ENCODE measurements around the gene MAFF. TPM values are rescaled to one million over a fixed set of nuclear protein-coding genes. Genes with fewer than 3 reads are reported as not detected.
"Not testable (repeated sequence)": the region's sequence is repeated elsewhere in the genome, so short reads cannot be mapped to it uniquely, and the experiment has no call there.

Gene MAFF
- total and polyA plus RNA-seq, 2 donors, result 8.4 to 32.4 TPM

DNA sequence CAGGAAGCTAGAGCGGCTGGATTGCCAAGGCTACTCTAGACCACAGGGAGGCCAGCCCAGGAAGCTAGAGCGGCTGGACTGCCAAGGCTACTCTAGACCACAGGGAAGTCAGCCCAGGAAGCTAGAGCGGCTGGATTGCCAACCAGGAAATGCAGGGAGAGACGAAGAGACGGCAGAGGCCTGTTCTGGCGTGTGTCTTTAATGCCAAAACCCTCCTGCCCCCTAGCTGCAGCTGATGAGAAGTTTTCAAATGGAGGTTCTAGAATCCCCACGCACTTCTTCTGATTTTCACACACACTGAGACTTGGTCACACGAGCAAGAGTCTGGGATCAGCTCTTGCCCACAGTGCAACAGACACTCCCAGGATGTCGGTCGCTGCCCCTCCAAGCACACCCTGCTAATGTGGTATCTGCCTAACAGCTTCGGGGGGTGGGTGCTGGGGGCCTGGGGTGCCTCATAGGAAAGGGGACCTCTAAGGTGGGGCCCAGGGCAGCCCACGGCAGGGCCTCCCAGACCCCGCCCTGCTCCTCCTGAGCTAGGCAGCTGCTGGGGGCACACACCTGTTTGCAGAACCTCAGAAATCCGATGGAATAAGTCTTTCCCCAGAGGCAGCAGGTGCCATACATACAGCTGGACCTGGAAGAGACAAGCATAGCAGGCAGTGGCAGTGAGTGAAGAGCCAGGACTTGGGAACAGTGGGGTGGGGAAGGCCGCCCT, 28.5 kb downstream of the MAFF start:
- H3K4me1 ChIP-seq (ENCODE audit: insufficient read depth), result no peaks in the 10 kb centered on the region
- WGBS, result 67% methylated on average over 15 of the region's 15 CpGs
- H3K27ac ChIP-seq (ENCODE audit: low read depth), result peak overlapping the region; percentile 31

DNA sequence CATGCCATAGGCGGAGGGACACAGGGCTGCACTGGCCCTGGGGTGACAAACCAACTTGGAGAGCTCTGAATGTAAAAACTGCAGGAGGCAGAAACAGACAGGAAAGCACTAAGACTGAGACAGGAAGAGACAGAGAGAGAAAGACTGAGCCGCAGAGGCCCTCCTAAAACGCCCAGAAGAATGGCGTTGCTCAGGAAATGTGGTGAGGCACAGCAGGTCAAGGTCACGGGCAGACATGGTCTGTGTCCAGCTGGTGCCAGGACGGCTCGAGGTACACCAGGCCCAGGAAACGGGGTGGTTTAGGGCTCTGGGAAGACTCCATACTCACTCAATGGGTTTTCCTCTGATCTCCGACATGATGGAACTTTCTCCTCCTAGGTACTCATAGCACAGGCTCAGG, 29.1 kb downstream of the MAFF start:
- Histone ChIP-seq H3K36me3 (ENCODE audit: insufficient read depth) (no peaks in the 10 kb centered on the region), H3K4me3 (ENCODE audit: low read depth, low read length) (no peak overlapping the region), H3K4me1 (ENCODE audit: insufficient read depth) (no peaks in the 10 kb centered on the region), H3K27ac (ENCODE audit: low read depth) (no peak overlapping the region)
- DNase-seq (ENCODE audit: extremely low spot score), result no peak
- WGBS, result 80% methylated on average over 9 of the region's 9 CpGs

More for the DNA sequence above, 28.5 kb downstream of the MAFF start:
- DNase-seq (ENCODE audit: extremely low spot score), result no peak
- Histone ChIP-seq H3K36me3 (ENCODE audit: insufficient read depth) (no peaks in the 10 kb centered on the region), H3K4me3 (ENCODE audit: low read depth, low read length) (no peak overlapping the region)

DNA sequence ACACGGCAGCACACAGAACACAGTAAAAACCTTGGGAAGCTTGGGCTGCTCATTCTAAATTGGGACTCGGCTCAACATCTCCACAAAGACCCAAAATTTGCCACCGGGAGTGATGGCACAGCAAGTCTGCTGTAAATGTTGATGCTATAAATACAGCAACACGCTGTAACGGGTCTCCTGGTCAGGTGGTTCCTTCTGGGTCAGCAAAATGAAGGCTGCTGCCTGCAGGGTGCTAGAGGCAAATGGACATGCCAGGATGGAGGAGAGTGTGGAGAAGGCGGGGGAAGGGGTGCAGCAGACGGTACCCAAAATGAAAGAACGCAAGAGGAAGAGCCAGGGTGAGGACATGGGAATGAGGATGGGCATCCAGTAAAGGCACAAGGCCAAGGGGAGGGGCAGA, 30.4 kb downstream of the MAFF start:
- no peaks in the 10 kb centered on the region for H3K4me1 ChIP-seq (ENCODE audit: insufficient read depth)
- no peak for DNase-seq (ENCODE audit: extremely low spot score)
- WGBS, result 79% methylated on average over 8 of the region's 8 CpGs
- no peaks in the 10 kb centered on the region for H3K36me3 ChIP-seq (ENCODE audit: insufficient read depth)
- no peak overlapping the region for H3K4me3 ChIP-seq (ENCODE audit: low read depth, low read length)
- H3K27ac ChIP-seq (ENCODE audit: low read depth), result no peak overlapping the region

DNA sequence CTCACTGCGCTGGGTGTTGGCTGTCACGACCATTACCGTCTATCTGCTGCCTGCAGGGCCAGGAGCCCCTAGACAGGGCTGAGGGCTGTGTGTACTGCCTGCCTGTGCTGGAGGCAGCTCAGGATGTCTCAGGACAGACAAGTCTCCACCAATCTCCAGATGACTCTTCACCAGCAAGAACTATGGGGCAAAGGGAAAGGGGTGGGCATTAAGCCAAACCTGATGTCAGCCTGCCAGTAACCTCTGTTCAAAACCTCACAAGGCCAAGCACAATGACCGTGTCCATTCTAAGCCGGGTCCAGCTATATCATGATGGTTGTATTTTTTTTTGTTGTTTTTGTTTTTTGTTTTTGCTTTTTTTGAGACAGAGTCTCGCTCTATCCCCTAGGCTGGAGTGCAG, 31.6 kb downstream of the MAFF start:
- no peaks in the 10 kb centered on the region for H3K36me3 ChIP-seq (ENCODE audit: insufficient read depth)

DNA sequence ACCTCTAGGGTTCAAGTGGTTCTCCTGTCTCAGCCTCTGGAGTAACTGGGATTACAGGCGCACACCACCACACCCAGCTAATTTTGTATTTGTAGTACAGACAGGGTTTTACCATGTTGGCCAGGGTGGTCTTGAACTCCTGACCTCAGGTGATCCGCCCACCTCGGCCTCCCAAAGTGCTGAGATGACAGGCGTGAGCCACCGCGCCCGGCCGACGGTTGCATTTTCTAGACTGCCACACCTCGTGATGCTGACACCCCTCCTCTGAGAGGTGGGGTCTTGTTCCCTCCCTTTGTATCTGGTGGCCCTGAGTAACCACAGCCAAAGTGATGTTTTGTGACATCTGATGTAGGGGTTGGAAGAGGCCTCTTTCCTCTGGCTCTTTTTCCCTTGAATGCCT, 32.1 kb downstream of the MAFF start:
- not testable (repeated sequence) for DNase-seq (ENCODE audit: extremely low spot score); H3K4me3 ChIP-seq (ENCODE audit: low read depth, low read length); H3K4me1 ChIP-seq (ENCODE audit: insufficient read depth); H3K36me3 ChIP-seq (ENCODE audit: insufficient read depth); H3K27ac ChIP-seq (ENCODE audit: low read depth)
- 93% methylated on average over 10 of the region's 10 CpGs for WGBS

More for the DNA sequence above, 31.6 kb downstream of the MAFF start:
- Histone ChIP-seq H3K4me3 (ENCODE audit: low read depth, low read length) (no peak overlapping the region), H3K4me1 (ENCODE audit: insufficient read depth) (no peaks in the 10 kb centered on the region), H3K27ac (ENCODE audit: low read depth) (no peak overlapping the region)
- no peak for DNase-seq (ENCODE audit: extremely low spot score)
- WGBS, result 83% methylated on average over 6 of the region's 6 CpGs

DNA sequence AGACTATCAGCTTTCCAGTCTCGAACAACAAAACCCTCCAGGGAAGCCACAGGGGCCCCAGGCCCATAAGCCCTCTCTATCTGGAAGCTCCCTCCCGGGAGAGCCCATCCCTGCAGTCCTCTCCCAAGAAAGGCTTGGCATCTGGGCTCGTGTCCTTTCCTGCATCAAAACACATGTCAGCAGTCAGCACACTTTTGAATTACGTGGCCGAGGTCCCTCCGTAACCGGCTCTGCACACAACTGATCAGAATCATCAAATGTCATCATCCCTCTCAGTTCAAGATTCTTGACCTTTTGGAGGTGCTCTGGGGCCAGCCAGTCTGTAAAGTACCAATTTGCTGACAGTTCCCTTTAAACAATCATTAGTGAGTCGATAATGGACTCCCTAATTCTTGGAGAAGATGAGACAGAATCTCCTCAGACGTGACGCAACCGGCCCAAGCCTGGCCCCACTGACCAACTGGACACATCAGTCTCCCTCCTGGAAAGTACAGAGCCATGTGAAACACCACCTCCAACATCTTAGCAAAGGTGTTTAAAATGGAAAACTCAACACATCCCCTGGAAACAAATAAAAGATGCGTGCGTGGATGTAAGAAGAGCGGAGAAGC, 33.6 kb downstream of the MAFF start:
- Histone ChIP-seq H3K36me3 (ENCODE audit: insufficient read depth) (no peaks in the 10 kb centered on the region), H3K4me1 (ENCODE audit: insufficient read depth) (no peaks in the 10 kb centered on the region), H3K27ac (ENCODE audit: low read depth) (no peak overlapping the region), H3K4me3 (ENCODE audit: low read depth, low read length) (no peak overlapping the region)
- 72% methylated on average over 14 of the region's 14 CpGs for WGBS
- DNase-seq (ENCODE audit: extremely low spot score), result no peak

DNA sequence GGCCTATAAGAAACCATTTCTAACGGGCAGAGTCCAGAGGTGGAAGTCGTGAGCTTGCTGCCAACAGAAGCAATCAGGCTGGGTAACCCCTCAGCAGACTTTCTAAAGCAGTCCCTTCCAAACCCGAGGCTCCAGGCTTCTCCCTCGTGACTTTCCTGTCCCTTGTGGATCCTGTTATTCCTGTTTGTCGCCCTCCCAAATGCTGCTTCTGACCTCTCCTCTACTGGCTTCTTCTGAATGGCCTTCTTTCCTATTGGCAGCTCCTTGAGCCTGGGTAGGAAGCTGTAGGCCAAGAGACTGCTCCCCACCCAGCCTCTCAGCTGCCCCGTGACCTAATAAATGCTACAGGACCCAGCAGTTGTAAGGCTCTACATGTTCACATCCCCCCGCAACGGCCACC, 35.0 kb downstream of the MAFF start:
- Histone ChIP-seq H3K36me3 (ENCODE audit: insufficient read depth) (no peaks in the 10 kb centered on the region), H3K4me1 (ENCODE audit: insufficient read depth) (no peaks in the 10 kb centered on the region), H3K4me3 (ENCODE audit: low read depth, low read length) (no peak overlapping the region), H3K27ac (ENCODE audit: low read depth) (peak overlapping the region; percentile 59)
- 75% methylated on average over 8 of the region's 8 CpGs for WGBS
- DNase-seq (ENCODE audit: extremely low spot score), result peak; percentile 74

DNA sequence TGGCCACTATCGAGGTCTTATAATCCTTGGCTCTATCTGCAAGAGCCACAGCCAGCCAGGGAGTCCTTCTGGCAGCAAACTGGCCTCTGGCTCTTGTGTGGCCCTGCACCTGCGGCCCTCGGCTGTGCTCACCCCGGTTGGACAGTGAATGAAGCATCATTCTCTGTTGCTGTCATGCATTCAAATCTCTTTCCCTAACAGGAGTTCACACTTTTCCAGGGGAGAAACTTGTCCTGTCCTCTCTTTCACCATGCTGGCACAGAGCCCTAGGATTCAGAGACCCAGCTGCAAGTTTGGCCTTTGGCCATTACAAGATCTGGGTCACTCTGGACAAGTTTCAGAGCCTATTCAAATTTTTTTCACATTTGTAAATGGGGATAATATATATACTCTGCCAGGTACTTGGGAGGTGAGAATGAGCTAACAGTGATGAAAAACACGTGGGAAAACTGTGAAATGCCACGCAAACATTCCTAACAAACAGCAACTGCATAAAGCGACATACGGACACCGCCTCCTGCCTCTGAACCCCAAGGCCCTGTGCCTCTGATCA, 36.8 kb downstream of the MAFF start:
- no peak for DNase-seq (ENCODE audit: extremely low spot score)
- no peaks in the 10 kb centered on the region for H3K4me1 ChIP-seq (ENCODE audit: insufficient read depth)
- no peaks in the 10 kb centered on the region for H3K36me3 ChIP-seq (ENCODE audit: insufficient read depth)
- 43% methylated on average over 9 of the region's 9 CpGs for WGBS
- H3K27ac ChIP-seq (ENCODE audit: low read depth), result peak overlapping the region; percentile 33
- H3K4me3 ChIP-seq (ENCODE audit: low read depth, low read length), result no peak overlapping the region

DNA sequence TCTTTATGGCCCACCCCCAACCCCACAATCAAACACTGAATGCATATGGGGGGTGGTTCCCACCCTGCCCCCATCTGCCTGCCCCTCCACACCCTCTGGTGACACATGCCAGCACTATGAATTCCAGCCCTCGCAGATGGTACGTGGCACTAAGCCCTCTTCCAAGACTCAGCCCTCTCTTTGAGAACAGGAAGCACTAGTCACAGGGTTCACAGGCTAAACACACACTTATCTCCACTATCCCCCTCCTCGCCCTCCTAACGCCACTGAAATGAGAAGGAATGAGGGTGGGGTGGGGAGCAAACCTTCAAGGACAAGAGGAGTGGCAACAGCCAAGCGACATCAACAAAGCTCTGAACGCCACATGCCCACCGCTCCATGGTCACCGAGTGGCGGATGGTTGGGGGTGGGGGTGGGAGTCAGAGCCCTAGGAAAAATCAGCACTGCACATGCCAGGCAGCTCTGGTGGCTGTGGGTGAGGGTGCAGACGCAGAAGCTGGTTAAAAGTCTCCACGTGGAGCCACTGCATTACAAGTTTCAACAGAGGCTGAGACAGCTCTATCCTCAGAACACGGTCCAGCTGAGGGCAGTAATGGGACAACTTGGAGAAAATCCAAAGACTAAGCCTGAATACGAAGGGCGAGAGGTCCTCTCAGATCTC, 37.4 kb downstream of the MAFF start:
- Histone ChIP-seq H3K4me1 (ENCODE audit: insufficient read depth) (no peaks in the 10 kb centered on the region), H3K36me3 (ENCODE audit: insufficient read depth) (no peaks in the 10 kb centered on the region), H3K4me3 (ENCODE audit: low read depth, low read length) (no peak overlapping the region), H3K27ac (ENCODE audit: low read depth) (peak overlapping the region; percentile 63)
- WGBS, result 29% methylated on average over 14 of the region's 14 CpGs
- no peak for DNase-seq (ENCODE audit: extremely low spot score)

DNA sequence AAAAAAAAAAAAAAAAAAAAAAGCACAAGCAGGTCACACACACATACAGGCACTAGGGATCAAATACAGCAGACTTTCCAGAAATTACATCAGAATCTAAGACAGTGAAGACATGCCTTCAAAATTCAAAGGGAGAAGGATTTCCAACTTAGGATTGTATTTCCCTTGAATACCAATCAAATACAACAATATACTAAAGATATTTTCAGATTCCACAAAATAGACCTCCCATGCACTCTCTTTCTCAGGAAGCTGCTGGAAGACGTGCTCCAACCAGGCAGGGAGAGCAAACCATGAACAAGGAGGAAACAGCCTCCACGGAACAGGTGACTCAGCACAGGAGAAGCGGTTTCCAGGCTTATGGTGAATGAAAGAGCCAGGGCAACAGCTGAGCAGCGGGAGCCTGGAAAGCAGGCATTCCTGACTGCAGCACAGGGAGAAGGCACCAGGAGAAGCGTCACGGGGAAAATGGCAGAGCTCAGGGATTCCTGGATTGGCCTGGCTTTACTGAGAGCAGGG, 39.0 kb downstream of the MAFF start:
- Histone ChIP-seq H3K4me3 (ENCODE audit: low read depth, low read length) (no peak overlapping the region), H3K36me3 (ENCODE audit: insufficient read depth) (no peaks in the 10 kb centered on the region), H3K27ac (ENCODE audit: low read depth) (no peak overlapping the region), H3K4me1 (ENCODE audit: insufficient read depth) (no peaks in the 10 kb centered on the region)
- 58% methylated on average over 6 of the region's 6 CpGs for WGBS
- DNase-seq (ENCODE audit: extremely low spot score), result no peak

DNA sequence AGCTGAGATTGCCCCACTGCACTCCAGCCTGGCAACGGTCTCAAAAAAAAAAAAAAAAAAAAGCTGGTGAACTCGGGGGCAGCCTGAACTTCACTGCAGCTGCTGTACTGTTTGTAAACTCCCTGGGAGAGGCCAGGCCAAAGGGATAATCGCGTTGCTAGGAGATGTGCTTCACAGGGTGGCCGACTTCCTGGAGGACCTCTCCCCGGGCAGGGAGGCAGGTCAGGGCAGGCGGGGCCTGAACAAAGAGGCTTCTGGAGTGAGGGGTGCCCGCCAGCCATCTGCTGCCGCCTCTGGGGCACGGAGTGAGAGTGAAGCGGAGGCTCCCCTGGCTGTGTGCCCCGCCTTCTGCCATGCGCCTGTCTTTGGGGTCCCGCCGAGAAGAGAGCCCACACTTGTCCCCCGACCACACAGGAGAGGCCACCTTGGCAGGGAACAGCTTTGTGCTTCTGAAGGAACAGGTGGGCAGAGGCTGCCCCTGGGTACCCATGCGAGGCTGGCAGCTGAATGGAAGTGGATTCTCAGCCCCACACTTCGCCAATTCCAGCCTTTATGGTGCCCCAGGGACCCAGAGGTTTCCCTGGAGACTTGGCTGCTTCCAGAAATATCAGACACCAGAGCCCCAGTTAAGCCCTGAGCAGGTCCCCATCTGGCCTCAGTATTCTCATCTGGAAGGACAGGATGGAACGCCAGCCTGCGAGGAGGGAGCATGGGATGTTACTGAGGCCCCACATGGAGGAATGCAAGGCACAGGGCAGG, 41.4 kb downstream of the MAFF start:
- no peak for DNase-seq (ENCODE audit: extremely low spot score)
- H3K4me3 ChIP-seq (ENCODE audit: low read depth, low read length), result no peak overlapping the region
- H3K36me3 ChIP-seq (ENCODE audit: insufficient read depth), result no peaks in the 10 kb centered on the region
- H3K4me1 ChIP-seq (ENCODE audit: insufficient read depth), result no peaks in the 10 kb centered on the region
- WGBS, result 33% methylated on average over 20 of the region's 20 CpGs
- peak overlapping the region; percentile 63 for H3K27ac ChIP-seq (ENCODE audit: low read depth)

DNA sequence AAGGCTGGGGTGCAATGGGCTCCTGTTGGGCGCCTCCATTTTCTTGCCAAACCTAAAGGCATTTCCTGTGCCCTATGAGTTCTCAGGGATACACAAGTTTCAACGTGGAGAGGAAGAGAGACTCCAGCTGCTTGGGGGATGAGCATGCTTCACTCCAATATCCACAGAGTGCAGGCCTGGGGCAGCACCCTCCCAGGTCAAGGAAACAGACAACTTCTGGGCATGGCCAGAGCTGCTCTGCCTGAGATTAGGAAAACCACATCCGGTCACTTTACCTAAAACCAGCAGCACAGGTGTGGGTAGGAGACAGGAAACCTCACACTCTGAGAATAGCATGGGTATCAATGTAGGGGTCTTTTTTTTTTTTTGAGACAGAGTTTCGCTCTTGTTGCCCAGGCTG, 42.3 kb downstream of the MAFF start:
- no peak for DNase-seq (ENCODE audit: extremely low spot score)
- no peaks in the 10 kb centered on the region for H3K36me3 ChIP-seq (ENCODE audit: insufficient read depth)
- WGBS, result 76% methylated on average over 4 of the region's 4 CpGs

DNA sequence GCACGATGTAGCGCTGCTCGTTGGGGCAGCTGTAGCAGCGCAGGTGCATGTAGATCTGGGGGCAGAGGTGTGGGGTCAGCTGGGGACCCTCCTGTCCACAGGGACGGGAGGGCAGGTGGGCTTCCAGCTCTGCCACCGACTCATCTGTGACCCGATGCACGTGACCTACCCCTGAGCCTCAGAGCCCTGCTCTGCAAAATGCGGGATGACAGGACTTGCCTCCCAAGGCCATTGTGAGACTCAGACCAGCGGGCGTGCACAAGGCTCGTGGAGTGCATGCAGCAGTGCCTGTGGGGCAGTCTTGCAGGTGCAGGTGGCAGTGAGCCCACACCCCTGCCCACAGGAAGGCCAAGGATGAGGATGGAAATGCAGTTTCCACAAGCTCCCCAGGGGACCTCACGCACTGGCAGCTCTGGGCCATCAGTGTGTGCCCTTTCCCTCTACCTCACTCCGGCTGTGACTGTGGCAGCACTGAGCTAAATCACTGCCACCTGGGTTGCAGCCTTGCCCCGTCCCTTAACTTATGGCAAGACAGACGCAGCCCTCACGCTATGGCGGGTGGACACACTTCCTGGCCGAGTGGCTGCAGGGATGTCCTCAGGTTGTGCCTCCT, 44.4 kb downstream of the MAFF start:
- no peak overlapping the region for H3K4me3 ChIP-seq (ENCODE audit: low read depth, low read length)
- no peak overlapping the region for H3K27ac ChIP-seq (ENCODE audit: low read depth)
- 82% methylated on average over 19 of the region's 19 CpGs for WGBS
- H3K36me3 ChIP-seq (ENCODE audit: insufficient read depth), result no peaks in the 10 kb centered on the region
- no peaks in the 10 kb centered on the region for H3K4me1 ChIP-seq (ENCODE audit: insufficient read depth)
- DNase-seq (ENCODE audit: extremely low spot score), result no peak

More for the DNA sequence above, 42.3 kb downstream of the MAFF start:
- no peak overlapping the region for H3K4me3 ChIP-seq (ENCODE audit: low read depth, low read length)
- no peaks in the 10 kb centered on the region for H3K4me1 ChIP-seq (ENCODE audit: insufficient read depth)
- no peak overlapping the region for H3K27ac ChIP-seq (ENCODE audit: low read depth)
